ENCODE data around the gene SERPINB2.

SERPINB2 gene

GRCh38 chr18:63887424-63887823 lies at the start of gene SERPINB2:
TSS of gene SERPINB2 (plus strand) at chr18:63887705. CDS start at chr18:63891445, 3,740 bp downstream.
- DNase-seq (ENCODE audit: low read depth): no peak

GRCh38 chr18:63843008-63843407 lies 44.5 kb upstream of the SERPINB2 start:
- DNase-seq (ENCODE audit: low read depth): no peak

- no peak for DNase-seq (ENCODE audit: low read depth)
Measured at GRCh38 chr18:63844254-63844653, 43.3 kb upstream of the SERPINB2 start.

- no peak for DNase-seq (ENCODE audit: low read depth)
Measured at GRCh38 chr18:63848159-63848558, 39.3 kb upstream of the SERPINB2 start.

GRCh38 chr18:63850020-63850419 lies 37.5 kb upstream of the SERPINB2 start:
- no peak for DNase-seq (ENCODE audit: low read depth)

GRCh38 chr18:63850636-63851035 lies 36.9 kb upstream of the SERPINB2 start:
- DNase-seq (ENCODE audit: low read depth): no peak

GRCh38 chr18:63858456-63858855 lies 29.0 kb upstream of the SERPINB2 start:
- no peak for DNase-seq (ENCODE audit: low read depth)

- no peak for DNase-seq (ENCODE audit: low read depth)
Measured at GRCh38 chr18:63859781-63860475, 27.6 kb upstream of the SERPINB2 start.

- no peak for DNase-seq (ENCODE audit: low read depth)
Measured at GRCh38 chr18:63860531-63860930, 27.0 kb upstream of the SERPINB2 start.

GRCh38 chr18:63867368-63868125 lies 20.0 kb upstream of the SERPINB2 start:
- no peak for DNase-seq (ENCODE audit: low read depth)

GRCh38 chr18:63868546-63868945 lies 19.0 kb upstream of the SERPINB2 start:
- no peak for DNase-seq (ENCODE audit: low read depth)

GRCh38 chr18:63869374-63869773 lies 18.1 kb upstream of the SERPINB2 start:
- DNase-seq (ENCODE audit: low read depth): no peak

- no peak for DNase-seq (ENCODE audit: low read depth)
Measured at GRCh38 chr18:63869851-63870250, 17.7 kb upstream of the SERPINB2 start.

- DNase-seq (ENCODE audit: low read depth): no peak
Measured at GRCh38 chr18:63871836-63872235, 15.7 kb upstream of the SERPINB2 start.

GRCh38 chr18:63872586-63872985 lies 14.9 kb upstream of the SERPINB2 start:
- no peak for DNase-seq (ENCODE audit: low read depth)

GRCh38 chr18:63878343-63878742 lies 9.2 kb upstream of the SERPINB2 start:
- no peak for DNase-seq (ENCODE audit: low read depth)

- no peak for DNase-seq (ENCODE audit: low read depth)
Measured at GRCh38 chr18:63878925-63879324, 8.6 kb upstream of the SERPINB2 start.

- DNase-seq (ENCODE audit: low read depth): no peak
Measured at GRCh38 chr18:63879709-63880108, 7.8 kb upstream of the SERPINB2 start.

GRCh38 chr18:63881851-63882250 lies 5.7 kb upstream of the SERPINB2 start:
- DNase-seq (ENCODE audit: low read depth): no peak

- no peak for DNase-seq (ENCODE audit: low read depth)
Measured at GRCh38 chr18:63882333-63883141, 5.0 kb upstream of the SERPINB2 start.

GRCh38 chr18:63883617-63884016 lies 3.9 kb upstream of the SERPINB2 start:
- no peak for DNase-seq (ENCODE audit: low read depth)

GRCh38 chr18:63888470-63889190 lies 1.1 kb downstream of the SERPINB2 start:
- no peak for DNase-seq (ENCODE audit: low read depth)

Data from stimulated activated CD8-positive, alpha-beta memory T cell treated with anti-CD3 and anti-CD28 coated beads, Interleukin-12 subunit alpha, Interleukin-12 subunit beta, amount 100 ng/mL, for 1 hour (primary cell).